ENCODE results near the gene CD69.

DNA sequence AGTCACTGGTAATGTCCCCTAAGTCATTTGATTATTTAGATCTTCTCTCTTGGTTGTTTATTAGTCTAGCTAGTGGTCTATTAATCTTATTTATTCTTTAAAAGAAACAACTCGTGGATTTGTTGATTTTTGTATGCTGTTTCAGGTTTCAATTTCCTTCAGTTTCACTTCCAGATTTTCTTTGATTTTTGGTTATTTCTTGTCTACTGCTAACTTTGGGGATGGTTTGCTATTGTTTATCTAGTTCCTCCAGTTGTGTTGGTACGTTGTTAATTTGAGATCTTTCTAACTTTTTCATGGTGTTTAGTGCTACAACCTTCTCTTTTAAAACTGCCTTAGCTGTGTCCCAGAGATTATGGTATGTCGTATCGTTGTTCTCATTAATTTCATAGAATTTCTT, 18.5 kb upstream of the CD69 start:
- TF ChIP-seq POLR2A (IDR thresholded peaks at IDR 0.05): no peak
- TF ChIP-seq, protein P1, sequence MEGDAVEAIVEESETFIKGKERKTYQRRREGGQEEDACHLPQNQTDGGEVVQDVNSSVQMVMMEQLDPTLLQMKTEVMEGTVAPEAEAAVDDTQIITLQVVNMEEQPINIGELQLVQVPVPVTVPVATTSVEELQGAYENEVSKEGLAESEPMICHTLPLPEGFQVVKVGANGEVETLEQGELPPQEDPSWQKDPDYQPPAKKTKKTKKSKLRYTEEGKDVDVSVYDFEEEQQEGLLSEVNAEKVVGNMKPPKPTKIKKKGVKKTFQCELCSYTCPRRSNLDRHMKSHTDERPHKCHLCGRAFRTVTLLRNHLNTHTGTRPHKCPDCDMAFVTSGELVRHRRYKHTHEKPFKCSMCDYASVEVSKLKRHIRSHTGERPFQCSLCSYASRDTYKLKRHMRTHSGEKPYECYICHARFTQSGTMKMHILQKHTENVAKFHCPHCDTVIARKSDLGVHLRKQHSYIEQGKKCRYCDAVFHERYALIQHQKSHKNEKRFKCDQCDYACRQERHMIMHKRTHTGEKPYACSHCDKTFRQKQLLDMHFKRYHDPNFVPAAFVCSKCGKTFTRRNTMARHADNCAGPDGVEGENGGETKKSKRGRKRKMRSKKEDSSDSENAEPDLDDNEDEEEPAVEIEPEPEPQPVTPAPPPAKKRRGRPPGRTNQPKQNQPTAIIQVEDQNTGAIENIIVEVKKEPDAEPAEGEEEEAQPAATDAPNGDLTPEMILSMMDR (IDR thresholded peaks at IDR 0.05): no peak

Measured in thyroid gland (tissue), 4 donors.